ENCODE results near the gene KCNH3.

Gene KCNH3

GRCh38 chr12:49540229-49541139 lies 1.7 kb downstream of the KCNH3 start:
- H3K27me3 ChIP-seq = peaks cover 98% of the 10 kb centered on the region
- no peaks in the 10 kb centered on the region for H3K36me3 ChIP-seq
- H3K4me1 ChIP-seq (ENCODE audit: control insufficient read depth in 1 of 2, insufficient read depth in 1 of 2, low read depth in 1 of 2, low read length in 1 of 2) = peaks cover 25 to 33% of the 10 kb centered on the region in 2 experiments
- no peak for TF ChIP-seq CTCF (IDR thresholded peaks at IDR 0.05)
- H3K9me3 ChIP-seq = no peaks in the 10 kb centered on the region
- H3K27ac ChIP-seq = no peak overlapping the region
- no peak overlapping the region for H3K4me3 ChIP-seq (ENCODE audit: low read depth in 1 of 2, low read length in 1 of 2)

GRCh38 chr12:49541140-49541861 lies 2.5 kb downstream of the KCNH3 start:
- no peaks in the 10 kb centered on the region for H3K9me3 ChIP-seq
- H3K27ac ChIP-seq = no peak overlapping the region
- H3K4me3 ChIP-seq (ENCODE audit: low read depth in 1 of 2, low read length in 1 of 2) = no peak overlapping the region
- peaks cover 17 to 25% of the 10 kb centered on the region in 2 experiments for H3K4me1 ChIP-seq (ENCODE audit: control insufficient read depth in 1 of 2, insufficient read depth in 1 of 2, low read depth in 1 of 2, low read length in 1 of 2)
- H3K36me3 ChIP-seq = no peaks in the 10 kb centered on the region
- TF ChIP-seq CTCF (IDR thresholded peaks at IDR 0.05) = no peak
- peaks cover 98% of the 10 kb centered on the region for H3K27me3 ChIP-seq

GRCh38 chr12:49541911-49542505 lies 3.2 kb downstream of the KCNH3 start:
- no peak for TF ChIP-seq CTCF (IDR thresholded peaks at IDR 0.05)
- Histone ChIP-seq H3K4me1 (ENCODE audit: control insufficient read depth in 1 of 2, insufficient read depth in 1 of 2, low read depth in 1 of 2, low read length in 1 of 2) (peaks cover 10 to 17% of the 10 kb centered on the region in 2 experiments), H3K9me3 (no peaks in the 10 kb centered on the region), H3K27me3 (peaks cover 98% of the 10 kb centered on the region), H3K27ac (no peak overlapping the region), H3K4me3 (ENCODE audit: low read depth in 1 of 2, low read length in 1 of 2) (no peak overlapping the region), H3K36me3 (no peaks in the 10 kb centered on the region)

GRCh38 chr12:49542592-49543160 lies 3.8 kb downstream of the KCNH3 start:
- peaks cover 7 to 13% of the 10 kb centered on the region in 2 experiments for H3K4me1 ChIP-seq (ENCODE audit: control insufficient read depth in 1 of 2, insufficient read depth in 1 of 2, low read depth in 1 of 2, low read length in 1 of 2)
- H3K4me3 ChIP-seq (ENCODE audit: low read depth in 1 of 2, low read length in 1 of 2) = no peak overlapping the region
- TF ChIP-seq CTCF (IDR thresholded peaks at IDR 0.05) = no peak
- no peak overlapping the region for H3K27ac ChIP-seq
- no peaks in the 10 kb centered on the region for H3K9me3 ChIP-seq
- H3K27me3 ChIP-seq = peaks cover 98% of the 10 kb centered on the region
- H3K36me3 ChIP-seq = no peaks in the 10 kb centered on the region

- no peaks in the 10 kb centered on the region for H3K9me3 ChIP-seq
- H3K27me3 ChIP-seq = peaks cover 98% of the 10 kb centered on the region
- peaks cover under 1 to 6% of the 10 kb centered on the region in 2 experiments for H3K4me1 ChIP-seq (ENCODE audit: control insufficient read depth in 1 of 2, insufficient read depth in 1 of 2, low read depth in 1 of 2, low read length in 1 of 2)
- TF ChIP-seq CTCF (IDR thresholded peaks at IDR 0.05) = no peak
- no peaks in the 10 kb centered on the region for H3K36me3 ChIP-seq
- H3K27ac ChIP-seq = no peak overlapping the region
- H3K4me3 ChIP-seq (ENCODE audit: low read depth in 1 of 2, low read length in 1 of 2) = no peak overlapping the region
Measured at GRCh38 chr12:49543221-49543913, 4.5 kb downstream of the KCNH3 start.
